ENCODE measurements around the gene PFDN5. TPM values are rescaled to one million over a fixed set of nuclear protein-coding genes. Genes with fewer than 3 reads are reported as not detected.
A peak's percentile ranks its signal among the peaks of the same experiment; 100 is the strongest.

The PFDN5 gene
- total RNA-seq, 1 experiment from 2014 or later = 340 TPM

GRCh38 chr12:53276511-53276910 is 18.8 kb upstream of the PFDN5 start:
- BruUV-seq (replicated peaks) = TSS peak; percentile 59
- TF ChIP-seq TCF7L2 (IDR thresholded peaks at IDR 0.05; ENCODE audit: low read depth, low read length) = no peak
- no peak for TF ChIP-seq POLR2AphosphoS5 (IDR thresholded peaks at IDR 0.05; ENCODE audit: low read depth, low read length)
- TF ChIP-seq CTCF (IDR thresholded peaks at IDR 0.05) = no peak
- no peak for TF ChIP-seq REST (IDR thresholded peaks at IDR 0.05; ENCODE audit: insufficient read depth in 1 of 2, low read depth in 2 of 2, low read length in 1 of 2)
- TF ChIP-seq SIN3A (IDR thresholded peaks at IDR 0.05; ENCODE audit: borderline replicate concordance, insufficient read depth, low read depth, low read length) = no peak
- no peaks in the 10 kb centered on the region for H3K4me1 ChIP-seq (ENCODE audit: control insufficient read depth, insufficient read depth, low read length)
- in situ Hi-C loops (cut with HindIII; ENCODE audit: low pct_unique_long_range_greater_than_20kb, low sequenced_read_pairs) (no loop called here), intact Hi-C loops (cut with micrococcal nuclease; ENCODE audit: unreplicated experiment) (no loop called here)
- POLR2A ChIA-PET = no interaction called here
- no peak for ATAC-seq
- H3K4me3 ChIP-seq (ENCODE audit: low read depth in 2 of 2, low read length in 2 of 2) = no peak overlapping the region
- H3K36me3 ChIP-seq (ENCODE audit: control insufficient read depth, insufficient read depth, low read length) = peaks cover 8% of the 10 kb centered on the region; the same call in 1 of the 2 replicates
- CTCF ChIA-PET = no interaction called here
- no peak overlapping the region for H3K27ac ChIP-seq (ENCODE audit: low read length)
- DNase-seq (ENCODE audit: low read depth, low spot score) = no peak
- H3K9me3 ChIP-seq (ENCODE audit: control insufficient read depth, insufficient read depth, low read depth, low read length) = no peaks in the 10 kb centered on the region
- H3K27me3 ChIP-seq (ENCODE audit: control insufficient read depth, insufficient read depth, low read length) = no peaks in the 10 kb centered on the region

- H3K27ac ChIP-seq (ENCODE audit: low read length) = no peak overlapping the region
- peaks cover 13% of the 10 kb centered on the region for H3K36me3 ChIP-seq (ENCODE audit: control insufficient read depth, insufficient read depth, low read length)
- ChIA-PET CTCF (interaction anchor here (0.7 to 1.2 kb wide), 3 partner anchors 15 to 64 kb away, joined by 3 to 4 read pairs (median 3); no protein-coding TSS in a partner anchor), POLR2A (interaction anchor here (0.6 kb wide), 1 partner anchor 11 kb away, joined by 4 read pairs; no protein-coding TSS in a partner anchor)
- ATAC-seq = no peak
- intact Hi-C loops (cut with micrococcal nuclease; ENCODE audit: unreplicated experiment) (no loop called here), in situ Hi-C loops (cut with HindIII; ENCODE audit: low pct_unique_long_range_greater_than_20kb, low sequenced_read_pairs) (no loop called here)
- no TSS peak for BruUV-seq (replicated peaks)
- no peak for DNase-seq (ENCODE audit: low read depth, low spot score)
- no peaks in the 10 kb centered on the region for H3K4me1 ChIP-seq (ENCODE audit: control insufficient read depth, insufficient read depth, low read length)
- no peaks in the 10 kb centered on the region for H3K27me3 ChIP-seq (ENCODE audit: control insufficient read depth, insufficient read depth, low read length)
- no peaks in the 10 kb centered on the region for H3K9me3 ChIP-seq (ENCODE audit: control insufficient read depth, insufficient read depth, low read depth, low read length)
- TF ChIP-seq POLR2AphosphoS5 (IDR thresholded peaks at IDR 0.05; ENCODE audit: low read depth, low read length) = no peak
- TF ChIP-seq TCF7L2 (IDR thresholded peaks at IDR 0.05; ENCODE audit: low read depth, low read length) = no peak
- no peak for TF ChIP-seq REST (IDR thresholded peaks at IDR 0.05; ENCODE audit: insufficient read depth in 1 of 2, low read depth in 2 of 2, low read length in 1 of 2)
- no peak for TF ChIP-seq CTCF (IDR thresholded peaks at IDR 0.05)
- no peak for TF ChIP-seq SIN3A (IDR thresholded peaks at IDR 0.05; ENCODE audit: borderline replicate concordance, insufficient read depth, low read depth, low read length)
- no peak overlapping the region for H3K4me3 ChIP-seq (ENCODE audit: low read depth in 2 of 2, low read length in 2 of 2)
These were observed 17.4 kb upstream of the PFDN5 start for GRCh38 chr12:53277981-53278380.

Data from Panc1 (cell line).